Astrocyte of the hippocampus (primary cell): Measurements from ENCODE around the gene KCNH1.
A peak's percentile ranks its signal among the peaks of the same experiment; 100 is the strongest.
"Not testable (repeated sequence)": the region's sequence is repeated elsewhere in the genome, so short reads cannot be mapped to it uniquely, and the experiment has no call there.

Experiments used
- DNase-seq: peaks from one replicate; pipeline ENCODE4 v3.0.0; 2011; ENCODE audit warnings: low read depth, low spot score

Gene KCNH1

DNA sequence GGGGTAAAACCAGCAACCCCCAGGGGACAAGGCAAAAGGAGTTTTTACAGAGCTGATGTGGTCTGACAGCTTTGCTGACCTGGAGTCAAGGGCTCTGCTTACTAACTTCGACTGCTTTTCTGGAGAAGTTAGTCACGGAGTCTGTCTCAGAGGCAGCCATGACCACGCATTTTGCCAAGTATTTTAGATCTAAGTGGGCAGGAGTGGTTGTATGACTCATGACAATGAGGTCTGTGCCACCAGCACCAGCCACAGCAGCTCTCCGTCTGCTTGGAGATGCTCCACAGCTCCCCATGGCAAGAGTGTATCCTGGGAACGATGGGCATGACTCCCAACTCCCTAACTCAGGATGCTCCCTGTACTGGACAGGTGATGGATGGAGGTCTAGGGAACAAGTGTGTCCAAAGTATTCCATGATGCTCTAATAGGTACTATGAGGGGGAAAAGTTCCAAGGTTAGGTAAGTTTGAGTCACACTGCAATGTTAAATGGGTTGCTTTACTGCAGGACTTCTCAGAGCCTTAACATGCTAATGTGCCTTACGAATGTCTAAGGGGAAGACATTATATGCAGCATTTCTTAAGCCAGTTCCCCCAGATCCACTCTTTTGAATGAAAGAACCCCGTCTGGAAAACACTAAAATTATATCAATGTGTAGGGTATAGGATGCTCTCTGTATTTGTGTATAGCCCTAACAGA, 446.2 kb downstream of the KCNH1 start:
- DNase-seq, result peak; percentile 72

- DNase-seq, result no peak
Measured at GRCh38 chr1:210686841-210687240, 447.1 kb downstream of the KCNH1 start.

DNA sequence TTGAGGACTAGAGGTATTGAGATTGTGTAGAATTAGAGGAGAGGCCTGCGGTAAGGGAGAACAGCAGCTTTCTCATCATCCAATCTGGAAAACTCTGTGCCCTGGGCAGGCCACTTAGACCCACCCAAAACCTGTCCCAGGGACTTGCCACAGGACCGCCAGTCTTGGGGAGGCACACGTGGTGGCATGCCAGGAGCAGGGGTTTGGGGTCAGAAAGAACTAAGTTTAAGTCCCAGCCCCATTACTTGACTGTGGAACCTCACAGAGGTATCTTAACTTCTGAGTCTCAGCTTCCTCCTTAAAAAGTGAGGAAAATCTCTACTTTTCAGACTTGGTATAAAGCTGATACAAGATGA, 448.7 kb downstream of the KCNH1 start:
- DNase-seq, result no peak

- no peak for DNase-seq
Measured at GRCh38 chr1:210684466-210685294, 449.3 kb downstream of the KCNH1 start.

- no peak for DNase-seq
Measured at GRCh38 chr1:210683403-210684047, 450.4 kb downstream of the KCNH1 start.

- DNase-seq, result no peak
Measured at GRCh38 chr1:210681158-210681557, 452.8 kb downstream of the KCNH1 start.

GRCh38 chr1:210678306-210678705, 455.6 kb downstream of the KCNH1 start:
- no peak for DNase-seq

GRCh38 chr1:210677533-210677932, 456.4 kb downstream of the KCNH1 start:
- no peak for DNase-seq

GRCh38 chr1:210676539-210676938, 457.4 kb downstream of the KCNH1 start:
- no peak for DNase-seq

- no peak for DNase-seq
Measured at GRCh38 chr1:210674151-210674550, 459.8 kb downstream of the KCNH1 start.

GRCh38 chr1:210669951-210670350, 464.0 kb downstream of the KCNH1 start:
- DNase-seq, result no peak

GRCh38 chr1:210663730-210664573, 470.0 kb downstream of the KCNH1 start:
- no peak for DNase-seq

- DNase-seq, result no peak
Measured at GRCh38 chr1:210662291-210663050, 471.5 kb downstream of the KCNH1 start.

GRCh38 chr1:210661520-210661919, 472.4 kb downstream of the KCNH1 start:
- not testable (repeated sequence) for DNase-seq

DNA sequence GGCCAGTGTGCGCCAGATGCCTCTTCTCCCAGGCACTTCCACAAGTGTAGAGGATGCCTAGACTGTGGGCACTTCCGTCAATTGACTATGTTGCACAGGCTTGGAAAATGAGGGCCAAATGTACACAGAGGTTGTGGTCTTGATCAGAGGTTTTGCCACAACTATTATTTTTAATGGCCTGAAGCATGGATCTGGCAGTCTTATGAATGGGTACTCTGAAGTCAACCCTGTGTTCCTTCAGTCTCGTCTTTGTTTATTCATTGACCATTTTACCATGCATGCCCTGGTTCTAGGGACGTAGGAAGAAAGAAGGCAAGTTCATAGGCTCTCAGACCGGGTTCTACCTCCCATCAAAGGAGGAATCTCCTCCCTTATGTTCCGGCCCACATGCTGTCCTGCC, 476.1 kb downstream of the KCNH1 start:
- DNase-seq, result no peak

GRCh38 chr1:210655511-210655910, 478.4 kb downstream of the KCNH1 start:
- DNase-seq, result peak; percentile 28

GRCh38 chr1:210654176-210654981, 479.6 kb downstream of the KCNH1 start:
- no peak for DNase-seq

DNA sequence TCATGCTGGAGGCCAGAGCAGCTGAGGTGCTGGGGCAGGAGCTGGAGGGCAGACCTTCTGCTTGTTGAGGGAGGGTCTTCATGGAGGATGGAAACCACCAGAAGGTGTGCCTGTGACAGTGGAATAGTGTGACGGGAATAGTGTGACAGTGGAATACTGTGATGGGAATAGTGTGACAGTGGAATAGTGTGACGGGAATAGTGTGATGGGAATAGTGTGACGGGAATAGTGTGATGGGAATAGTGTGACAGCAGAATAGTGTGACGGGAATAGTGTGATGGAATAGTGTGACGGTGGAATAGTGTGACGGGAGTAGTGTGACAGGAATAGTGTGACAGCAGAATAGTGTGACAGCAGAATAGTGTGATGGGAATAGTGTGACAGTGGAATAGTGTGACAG, 480.2 kb downstream of the KCNH1 start:
- DNase-seq, result no peak

DNA sequence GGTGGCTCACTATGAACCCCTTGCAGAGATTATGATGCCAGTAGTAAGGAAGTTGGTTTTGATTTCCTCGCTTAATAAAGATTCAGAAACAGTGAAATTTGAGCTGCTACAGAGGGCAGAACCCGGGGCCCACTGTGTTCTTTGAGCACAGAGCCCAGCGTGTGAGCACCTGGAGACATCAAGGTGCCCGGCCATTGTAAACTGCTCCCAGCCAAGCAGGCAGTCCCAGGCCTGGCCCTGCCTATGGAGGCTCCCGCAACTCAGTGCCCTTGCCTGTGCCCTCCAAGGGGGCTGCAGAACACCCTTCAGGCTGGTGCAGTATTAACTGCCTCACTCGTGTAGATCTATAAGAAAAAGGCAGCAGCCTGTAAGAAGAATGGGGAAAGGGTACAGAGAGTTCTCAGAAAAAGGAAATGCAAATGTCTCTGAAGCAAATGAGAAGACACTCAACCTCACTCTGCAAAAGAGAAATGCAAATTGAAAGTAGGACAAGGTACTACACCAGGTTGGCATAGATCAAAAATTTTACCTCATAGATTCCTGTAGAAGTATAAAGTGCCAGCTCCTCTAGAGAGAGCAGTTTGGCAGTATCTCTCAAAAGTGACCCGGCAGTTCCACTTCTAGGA, 481.5 kb downstream of the KCNH1 start:
- no peak for DNase-seq

DNA sequence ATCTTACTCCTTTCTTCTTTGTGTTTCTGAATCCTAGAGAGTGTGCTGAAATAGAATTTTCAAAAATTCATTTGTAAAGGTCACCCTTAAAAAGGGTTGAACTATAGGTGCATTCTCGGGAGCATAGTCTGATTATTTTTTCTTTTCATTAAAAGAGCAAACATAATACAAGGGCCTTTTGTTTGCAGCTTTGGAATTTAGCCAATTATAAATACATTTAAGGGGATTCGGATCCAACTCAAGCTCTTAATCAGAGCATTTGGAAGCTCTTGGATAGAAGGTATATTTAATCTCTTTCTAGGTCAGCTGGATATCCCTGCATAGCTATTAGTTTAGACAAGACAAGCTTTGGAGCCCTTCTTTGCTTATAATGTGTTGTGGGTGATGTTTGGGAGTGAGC, 483.5 kb downstream of the KCNH1 start:
- DNase-seq, result no peak
